WERI-Rb-1 (cell line): ENCODE data around the gene CYB5R4.

Experiments used
- DNase-seq: peaks from one replicate; pipeline ENCODE4 v3.0.0-alpha.2; 2020
- H3K27ac ChIP-seq: fragments of 250-450 bp; sonication (Bioruptor Pico); 2 replicates; pipeline ENCODE4 v1.5.1; 2020; ENCODE audit warnings: mild to moderate bottlenecking, moderate library complexity
- H3K27me3 ChIP-seq: fragments of 250-450 bp; sonication (Bioruptor Pico); 2 replicates; pipeline ENCODE4 v1.5.1; 2021; ENCODE audit warnings: mild to moderate bottlenecking, low read depth, moderate library complexity; ENCODE audit not compliant: insufficient read depth, severe bottlenecking
- H3K36me3 ChIP-seq: fragments of 250-450 bp; sonication (Bioruptor Pico); 2 replicates; pipeline ENCODE4 v1.5.1; 2020; ENCODE audit warnings: mild to moderate bottlenecking, moderate library complexity
- H3K4me3 ChIP-seq: 2 replicates; pipeline ENCODE4 v1.5.1; 2011; ENCODE audit warnings: low read depth, mild to moderate bottlenecking, control low read depth, low read length
- H3K9me3 ChIP-seq: fragments of 250-450 bp; sonication (Bioruptor Pico); 2 replicates; pipeline ENCODE4 v1.5.1; 2021; ENCODE audit warnings: mild to moderate bottlenecking, moderate library complexity; ENCODE audit not compliant: severe bottlenecking
- TF ChIP-seq, protein P1 (sequence below): IDR thresholded peaks from 2 replicates; pipeline ENCODE4 v1.5.1; 2011; ENCODE audit warnings: low read depth, mild to moderate bottlenecking, control low read depth, inconsistent platforms, low read length

CYB5R4 gene

GRCh38 chr6:84013931-84014330, 154.4 kb downstream of the CYB5R4 start:
- H3K9me3 ChIP-seq = no peaks in the 10 kb centered on the region
- H3K27ac ChIP-seq = no peak overlapping the region
- H3K27me3 ChIP-seq = no peaks in the 10 kb centered on the region
- TF ChIP-seq, protein P1, sequence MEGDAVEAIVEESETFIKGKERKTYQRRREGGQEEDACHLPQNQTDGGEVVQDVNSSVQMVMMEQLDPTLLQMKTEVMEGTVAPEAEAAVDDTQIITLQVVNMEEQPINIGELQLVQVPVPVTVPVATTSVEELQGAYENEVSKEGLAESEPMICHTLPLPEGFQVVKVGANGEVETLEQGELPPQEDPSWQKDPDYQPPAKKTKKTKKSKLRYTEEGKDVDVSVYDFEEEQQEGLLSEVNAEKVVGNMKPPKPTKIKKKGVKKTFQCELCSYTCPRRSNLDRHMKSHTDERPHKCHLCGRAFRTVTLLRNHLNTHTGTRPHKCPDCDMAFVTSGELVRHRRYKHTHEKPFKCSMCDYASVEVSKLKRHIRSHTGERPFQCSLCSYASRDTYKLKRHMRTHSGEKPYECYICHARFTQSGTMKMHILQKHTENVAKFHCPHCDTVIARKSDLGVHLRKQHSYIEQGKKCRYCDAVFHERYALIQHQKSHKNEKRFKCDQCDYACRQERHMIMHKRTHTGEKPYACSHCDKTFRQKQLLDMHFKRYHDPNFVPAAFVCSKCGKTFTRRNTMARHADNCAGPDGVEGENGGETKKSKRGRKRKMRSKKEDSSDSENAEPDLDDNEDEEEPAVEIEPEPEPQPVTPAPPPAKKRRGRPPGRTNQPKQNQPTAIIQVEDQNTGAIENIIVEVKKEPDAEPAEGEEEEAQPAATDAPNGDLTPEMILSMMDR = no peak
- no peak for DNase-seq
- H3K4me3 ChIP-seq = no peak overlapping the region
- H3K36me3 ChIP-seq = no peaks in the 10 kb centered on the region

- Histone ChIP-seq H3K9me3 (no peaks in the 10 kb centered on the region), H3K27ac (no peak overlapping the region), H3K36me3 (no peaks in the 10 kb centered on the region), H3K27me3 (no peaks in the 10 kb centered on the region), H3K4me3 (no peak overlapping the region)
- TF ChIP-seq, protein P1 = no peak
- no peak for DNase-seq
Measured at GRCh38 chr6:84016029-84016428, 156.5 kb downstream of the CYB5R4 start.
